ENCODE results near the gene DNAJC19.

DNAJC19 gene

DNA sequence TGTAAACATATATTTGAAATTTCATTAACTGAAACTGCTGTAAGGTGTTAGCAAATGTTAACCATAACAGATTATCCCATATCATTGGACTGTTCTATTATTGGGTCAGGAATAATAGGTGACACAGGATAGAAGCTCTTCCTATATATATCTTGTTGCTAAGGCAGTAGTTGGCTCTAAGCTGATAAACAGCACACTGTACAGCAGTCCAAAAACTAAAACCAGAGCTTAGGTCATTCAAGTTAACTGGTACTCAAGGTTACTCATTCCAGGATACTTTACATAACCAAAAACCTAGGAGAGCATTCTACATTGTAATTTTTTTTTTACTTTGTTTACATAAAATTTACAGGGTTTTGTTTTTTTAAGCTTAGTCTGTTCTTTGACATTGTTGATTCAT is 8.9 kb downstream of the DNAJC19 start:
- Histone ChIP-seq H3K27ac (ENCODE audit: extremely low read depth, low read depth, low read length) (no peak overlapping the region), H3K4me3 (ENCODE audit: low read depth, low read length) (no peak overlapping the region), H3K4me1 (ENCODE audit: control insufficient read depth, insufficient read depth, low read length) (no peaks in the 10 kb centered on the region), H3K9me3 (ENCODE audit: control insufficient read depth, insufficient read depth, low read depth, low read length) (no peaks in the 10 kb centered on the region), H3K36me3 (ENCODE audit: control insufficient read depth in 2 of 2, insufficient read depth in 1 of 2, low read length in 2 of 2) (peaks cover 0 to 71% of the 10 kb centered on the region in 2 experiments; a peak in 2 of 3 replicates)
- TF ChIP-seq ZNF221 (tag by site-specific recombination; IDR thresholded peaks at IDR 0.05; ENCODE audit: borderline replicate concordance) (no peak), ZNF155 (tag by site-specific recombination; IDR thresholded peaks at IDR 0.05) (no peak), ZNF138 (tag by site-specific recombination; IDR thresholded peaks at IDR 0.05; ENCODE audit: borderline replicate concordance) (no peak), ZNF350 (tag by site-specific recombination; IDR thresholded peaks at IDR 0.05) (no peak), SCRT1 (tag by site-specific recombination; IDR thresholded peaks at IDR 0.05; ENCODE audit: borderline replicate concordance) (no peak), GLIS1 (tag by site-specific recombination; IDR thresholded peaks at IDR 0.05) (no peak), ZNF626 (tag by site-specific recombination; IDR thresholded peaks at IDR 0.05) (no peak), ZNF560 (tag by site-specific recombination; IDR thresholded peaks at IDR 0.05; ENCODE audit: borderline replicate concordance) (no peak)
- TF ChIP-seq, protein P1, sequence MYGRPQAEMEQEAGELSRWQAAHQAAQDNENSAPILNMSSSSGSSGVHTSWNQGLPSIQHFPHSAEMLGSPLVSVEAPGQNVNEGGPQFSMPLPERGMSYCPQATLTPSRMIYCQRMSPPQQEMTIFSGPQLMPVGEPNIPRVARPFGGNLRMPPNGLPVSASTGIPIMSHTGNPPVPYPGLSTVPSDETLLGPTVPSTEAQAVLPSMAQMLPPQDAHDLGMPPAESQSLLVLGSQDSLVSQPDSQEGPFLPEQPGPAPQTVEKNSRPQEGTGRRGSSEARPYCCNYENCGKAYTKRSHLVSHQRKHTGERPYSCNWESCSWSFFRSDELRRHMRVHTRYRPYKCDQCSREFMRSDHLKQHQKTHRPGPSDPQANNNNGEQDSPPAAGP (tag by site-specific recombination; IDR thresholded peaks at IDR 0.05), result no peak
- TF ChIP-seq, protein P2, sequence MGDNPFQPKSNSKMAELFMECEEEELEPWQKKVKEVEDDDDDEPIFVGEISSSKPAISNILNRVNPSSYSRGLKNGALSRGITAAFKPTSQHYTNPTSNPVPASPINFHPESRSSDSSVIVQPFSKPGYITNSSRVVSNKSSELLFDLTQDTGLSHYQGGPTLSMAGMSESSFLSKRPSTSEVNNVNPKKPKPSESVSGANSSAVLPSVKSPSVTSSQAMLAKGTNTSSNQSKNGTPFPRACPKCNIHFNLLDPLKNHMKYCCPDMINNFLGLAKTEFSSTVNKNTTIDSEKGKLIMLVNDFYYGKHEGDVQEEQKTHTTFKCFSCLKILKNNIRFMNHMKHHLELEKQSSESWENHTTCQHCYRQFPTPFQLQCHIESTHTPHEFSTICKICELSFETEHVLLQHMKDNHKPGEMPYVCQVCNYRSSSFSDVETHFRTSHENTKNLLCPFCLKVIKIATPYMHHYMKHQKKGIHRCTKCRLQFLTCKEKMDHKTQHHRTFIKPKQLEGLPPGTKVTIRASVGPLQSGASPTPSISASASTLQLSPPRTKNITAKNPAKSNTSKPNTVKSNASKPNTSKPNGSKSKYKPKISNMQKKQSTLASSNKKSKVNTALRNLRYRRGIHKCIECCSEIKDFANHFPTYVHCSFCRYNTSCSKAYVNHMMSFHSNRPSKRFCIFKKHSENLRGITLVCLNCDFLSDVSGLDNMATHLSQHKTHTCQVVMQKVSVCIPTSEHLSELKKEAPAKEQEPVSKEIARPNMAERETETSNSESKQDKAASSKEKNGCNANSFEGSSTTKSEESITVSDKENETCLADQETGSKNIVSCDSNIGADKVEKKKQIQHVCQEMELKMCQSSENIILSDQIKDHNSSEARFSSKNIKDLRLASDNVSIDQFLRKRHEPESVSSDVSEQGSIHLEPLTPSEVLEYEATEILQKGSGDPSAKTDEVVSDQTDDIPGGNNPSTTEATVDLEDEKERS (tag by site-specific recombination; IDR thresholded peaks at IDR 0.05), result no peak
- TF ChIP-seq, protein P3, sequence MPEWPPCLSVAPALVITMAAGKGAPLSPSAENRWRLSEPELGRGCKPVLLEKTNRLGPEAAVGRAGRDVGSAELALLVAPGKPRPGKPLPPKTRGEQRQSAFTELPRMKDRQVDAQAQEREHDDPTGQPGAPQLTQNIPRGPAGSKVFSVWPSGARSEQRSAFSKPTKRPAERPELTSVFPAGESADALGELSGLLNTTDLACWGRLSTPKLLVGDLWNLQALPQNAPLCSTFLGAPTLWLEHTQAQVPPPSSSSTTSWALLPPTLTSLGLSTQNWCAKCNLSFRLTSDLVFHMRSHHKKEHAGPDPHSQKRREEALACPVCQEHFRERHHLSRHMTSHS (tag by site-specific recombination; IDR thresholded peaks at IDR 0.05), result no peak
- ChIA-PET POLR2A (interaction anchor here (1.4 kb wide), 1 partner anchor 9 kb away, joined by 5 read pairs; the partner anchor contains the start of gene DNAJC19), CTCF (no interaction called here)

DNA sequence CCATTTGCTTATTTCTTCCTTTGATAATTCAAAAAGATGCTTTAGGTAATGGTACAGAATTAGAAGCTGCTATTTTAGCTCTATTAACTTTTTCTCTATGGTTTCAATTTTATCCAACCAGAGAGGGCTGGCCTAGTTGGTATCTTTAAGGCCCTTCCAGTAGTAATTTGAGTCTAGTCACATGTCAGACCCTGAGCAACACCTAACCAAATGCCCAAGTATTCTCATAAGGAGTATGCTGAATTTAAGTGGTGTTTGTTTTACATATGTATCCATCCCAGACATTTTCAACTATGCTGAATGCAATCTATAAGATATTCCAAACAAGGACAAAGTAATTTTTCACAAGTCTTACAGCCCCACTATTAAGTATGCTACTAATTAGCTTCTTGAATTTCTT is 9.6 kb downstream of the DNAJC19 start:
- ChIA-PET POLR2A (interaction anchor here (1.4 kb wide), 1 partner anchor 9 kb away, joined by 5 read pairs; the partner anchor contains the start of gene DNAJC19), CTCF (no interaction called here)
- H3K4me3 ChIP-seq (ENCODE audit: low read depth, low read length), result no peak overlapping the region
- peaks cover 0 to 69% of the 10 kb centered on the region in 2 experiments; a peak in 1 of 3 replicates for H3K36me3 ChIP-seq (ENCODE audit: control insufficient read depth in 2 of 2, insufficient read depth in 1 of 2, low read length in 2 of 2)
- no peak overlapping the region for H3K27ac ChIP-seq (ENCODE audit: extremely low read depth, low read depth, low read length)
- no peaks in the 10 kb centered on the region for H3K4me1 ChIP-seq (ENCODE audit: control insufficient read depth, insufficient read depth, low read length)
- no peaks in the 10 kb centered on the region for H3K9me3 ChIP-seq (ENCODE audit: control insufficient read depth, insufficient read depth, low read depth, low read length)
- TF ChIP-seq ZBTB17 (tag by site-specific recombination; IDR thresholded peaks at IDR 0.05), result no peak
- TF ChIP-seq, protein P4, sequence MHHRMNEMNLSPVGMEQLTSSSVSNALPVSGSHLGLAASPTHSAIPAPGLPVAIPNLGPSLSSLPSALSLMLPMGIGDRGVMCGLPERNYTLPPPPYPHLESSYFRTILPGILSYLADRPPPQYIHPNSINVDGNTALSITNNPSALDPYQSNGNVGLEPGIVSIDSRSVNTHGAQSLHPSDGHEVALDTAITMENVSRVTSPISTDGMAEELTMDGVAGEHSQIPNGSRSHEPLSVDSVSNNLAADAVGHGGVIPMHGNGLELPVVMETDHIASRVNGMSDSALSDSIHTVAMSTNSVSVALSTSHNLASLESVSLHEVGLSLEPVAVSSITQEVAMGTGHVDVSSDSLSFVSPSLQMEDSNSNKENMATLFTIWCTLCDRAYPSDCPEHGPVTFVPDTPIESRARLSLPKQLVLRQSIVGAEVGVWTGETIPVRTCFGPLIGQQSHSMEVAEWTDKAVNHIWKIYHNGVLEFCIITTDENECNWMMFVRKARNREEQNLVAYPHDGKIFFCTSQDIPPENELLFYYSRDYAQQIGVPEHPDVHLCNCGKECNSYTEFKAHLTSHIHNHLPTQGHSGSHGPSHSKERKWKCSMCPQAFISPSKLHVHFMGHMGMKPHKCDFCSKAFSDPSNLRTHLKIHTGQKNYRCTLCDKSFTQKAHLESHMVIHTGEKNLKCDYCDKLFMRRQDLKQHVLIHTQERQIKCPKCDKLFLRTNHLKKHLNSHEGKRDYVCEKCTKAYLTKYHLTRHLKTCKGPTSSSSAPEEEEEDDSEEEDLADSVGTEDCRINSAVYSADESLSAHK (tag by site-specific recombination; IDR thresholded peaks at IDR 0.05), result no peak
- TF ChIP-seq GLI2 (tag by site-specific recombination; IDR thresholded peaks at IDR 0.05; ENCODE audit: borderline replicate concordance, low read depth), result no peak
- no peak for TF ChIP-seq ZFP3 (tag by site-specific recombination; IDR thresholded peaks at IDR 0.05; ENCODE audit: low read depth)
- no peak for TF ChIP-seq ZFP69B (tag by site-specific recombination; IDR thresholded peaks at IDR 0.05)
- TF ChIP-seq ZNF155 (tag by site-specific recombination; IDR thresholded peaks at IDR 0.05), result no peak
- no peak for TF ChIP-seq ZNF623 (tag by site-specific recombination; IDR thresholded peaks at IDR 0.05)
- TF ChIP-seq ZSCAN16 (tag by site-specific recombination; IDR thresholded peaks at IDR 0.05), result no peak
- TF ChIP-seq, protein P5, sequence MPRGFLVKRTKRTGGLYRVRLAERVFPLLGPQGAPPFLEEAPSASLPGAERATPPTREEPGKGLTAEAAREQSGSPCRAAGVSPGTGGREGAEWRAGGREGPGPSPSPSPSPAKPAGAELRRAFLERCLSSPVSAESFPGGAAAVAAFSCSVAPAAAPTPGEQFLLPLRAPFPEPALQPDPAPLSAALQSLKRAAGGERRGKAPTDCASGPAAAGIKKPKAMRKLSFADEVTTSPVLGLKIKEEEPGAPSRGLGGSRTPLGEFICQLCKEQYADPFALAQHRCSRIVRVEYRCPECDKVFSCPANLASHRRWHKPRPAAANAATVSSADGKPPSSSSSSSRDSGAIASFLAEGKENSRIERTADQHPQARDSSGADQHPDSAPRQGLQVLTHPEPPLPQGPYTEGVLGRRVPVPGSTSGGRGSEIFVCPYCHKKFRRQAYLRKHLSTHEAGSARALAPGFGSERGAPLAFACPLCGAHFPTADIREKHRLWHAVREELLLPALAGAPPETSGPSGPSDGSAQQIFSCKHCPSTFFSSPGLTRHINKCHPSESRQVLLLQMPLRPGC (tag by site-specific recombination; IDR thresholded peaks at IDR 0.05), result no peak
- TF ChIP-seq, protein P3 (tag by site-specific recombination; IDR thresholded peaks at IDR 0.05), result no peak
- TF ChIP-seq ZNF354C (tag by site-specific recombination; IDR thresholded peaks at IDR 0.05; ENCODE audit: borderline replicate concordance, low read depth), result no peak
- no peak for TF ChIP-seq ZNF394 (tag by site-specific recombination; IDR thresholded peaks at IDR 0.05; ENCODE audit: borderline replicate concordance)
- no peak for TF ChIP-seq ZNF169 (tag by site-specific recombination; IDR thresholded peaks at IDR 0.05)
- no peak for TF ChIP-seq KLF7 (tag by site-specific recombination; IDR thresholded peaks at IDR 0.05; ENCODE audit: borderline replicate concordance)
- TF ChIP-seq ZBTB20 (tag by site-specific recombination; IDR thresholded peaks at IDR 0.05), result no peak
- no peak for TF ChIP-seq KLF1 (tag by site-specific recombination; IDR thresholded peaks at IDR 0.05)

Measured in HEK293 (cell line).